ENCODE measurements around the gene SFXN5. TPM values are rescaled to one million over a fixed set of nuclear protein-coding genes. Genes with fewer than 3 reads are reported as not detected.

SFXN5 gene
- total RNA-seq, 1 donor from 2014 or later, result 7.6 TPM

GRCh38 chr2:72942293-72942692, 129.2 kb downstream of the SFXN5 start:
- H3K36me3 ChIP-seq (ENCODE audit: control insufficient read depth, insufficient read depth, low read length), result no peaks in the 10 kb centered on the region
- H3K4me3 ChIP-seq (ENCODE audit: low read depth, low read length), result no peak overlapping the region
- H3K27me3 ChIP-seq (ENCODE audit: control insufficient read depth, insufficient read depth, low read length), result no peaks in the 10 kb centered on the region
- DNase-seq (ENCODE audit: low read depth), result no peak
- TF ChIP-seq, protein P1, sequence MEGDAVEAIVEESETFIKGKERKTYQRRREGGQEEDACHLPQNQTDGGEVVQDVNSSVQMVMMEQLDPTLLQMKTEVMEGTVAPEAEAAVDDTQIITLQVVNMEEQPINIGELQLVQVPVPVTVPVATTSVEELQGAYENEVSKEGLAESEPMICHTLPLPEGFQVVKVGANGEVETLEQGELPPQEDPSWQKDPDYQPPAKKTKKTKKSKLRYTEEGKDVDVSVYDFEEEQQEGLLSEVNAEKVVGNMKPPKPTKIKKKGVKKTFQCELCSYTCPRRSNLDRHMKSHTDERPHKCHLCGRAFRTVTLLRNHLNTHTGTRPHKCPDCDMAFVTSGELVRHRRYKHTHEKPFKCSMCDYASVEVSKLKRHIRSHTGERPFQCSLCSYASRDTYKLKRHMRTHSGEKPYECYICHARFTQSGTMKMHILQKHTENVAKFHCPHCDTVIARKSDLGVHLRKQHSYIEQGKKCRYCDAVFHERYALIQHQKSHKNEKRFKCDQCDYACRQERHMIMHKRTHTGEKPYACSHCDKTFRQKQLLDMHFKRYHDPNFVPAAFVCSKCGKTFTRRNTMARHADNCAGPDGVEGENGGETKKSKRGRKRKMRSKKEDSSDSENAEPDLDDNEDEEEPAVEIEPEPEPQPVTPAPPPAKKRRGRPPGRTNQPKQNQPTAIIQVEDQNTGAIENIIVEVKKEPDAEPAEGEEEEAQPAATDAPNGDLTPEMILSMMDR (IDR thresholded peaks at IDR 0.05; ENCODE audit: insufficient read depth, low read length, poor library complexity, severe bottlenecking), result no peak

DNA sequence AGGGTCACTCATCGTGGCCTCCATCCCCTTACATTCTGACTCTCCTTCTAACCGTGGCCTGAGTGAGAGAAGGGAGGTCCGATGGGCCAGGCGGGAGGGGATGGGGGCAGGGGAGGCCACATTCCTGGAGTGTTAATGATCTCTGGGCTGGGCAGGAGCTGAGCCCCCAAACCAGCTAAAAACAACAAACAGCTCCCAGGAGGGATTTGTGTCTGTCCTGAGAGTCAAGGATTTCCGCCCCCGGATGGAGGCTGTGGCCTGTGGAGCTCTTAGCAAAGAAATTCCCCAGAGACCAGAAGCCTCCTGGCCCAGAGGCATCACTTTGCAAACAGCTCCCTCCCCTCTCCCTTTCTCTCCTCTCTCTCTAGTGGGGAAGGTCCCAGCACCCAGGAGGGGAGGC, 130.7 kb downstream of the SFXN5 start:
- TF ChIP-seq, protein P1 (IDR thresholded peaks at IDR 0.05; ENCODE audit: insufficient read depth, low read length, poor library complexity, severe bottlenecking), result no peak
- Histone ChIP-seq H3K36me3 (ENCODE audit: control insufficient read depth, insufficient read depth, low read length) (no peaks in the 10 kb centered on the region), H3K27me3 (ENCODE audit: control insufficient read depth, insufficient read depth, low read length) (no peaks in the 10 kb centered on the region), H3K4me3 (ENCODE audit: low read depth, low read length) (no peak overlapping the region)
- DNase-seq (ENCODE audit: low read depth), result no peak

DNA sequence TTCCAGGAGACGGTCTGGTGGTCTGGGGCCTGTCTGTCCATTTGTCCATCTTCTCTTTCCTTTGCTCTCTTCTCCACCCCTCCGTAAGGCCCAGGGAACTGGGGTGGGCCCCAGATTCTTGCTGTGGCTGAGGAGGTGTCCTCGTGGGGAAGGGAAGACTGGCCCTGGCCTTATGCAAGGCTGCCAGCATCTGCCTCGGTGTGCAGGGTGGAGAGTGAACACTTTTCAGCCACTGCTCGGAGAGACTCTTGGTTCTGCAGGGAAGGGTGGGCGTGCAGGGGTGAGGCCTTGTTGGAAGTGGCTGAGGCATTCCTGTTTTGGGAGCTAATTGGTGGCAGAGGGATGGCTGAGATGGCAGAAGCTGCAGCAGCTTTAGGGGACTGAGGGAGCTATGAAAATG, 131.2 kb downstream of the SFXN5 start:
- no peak overlapping the region for H3K4me3 ChIP-seq (ENCODE audit: low read depth, low read length)
- H3K27me3 ChIP-seq (ENCODE audit: control insufficient read depth, insufficient read depth, low read length), result no peaks in the 10 kb centered on the region
- TF ChIP-seq, protein P1 (IDR thresholded peaks at IDR 0.05; ENCODE audit: insufficient read depth, low read length, poor library complexity, severe bottlenecking), result no peak
- no peaks in the 10 kb centered on the region for H3K36me3 ChIP-seq (ENCODE audit: control insufficient read depth, insufficient read depth, low read length)
- no peak for DNase-seq (ENCODE audit: low read depth)

- TF ChIP-seq, protein P1 (IDR thresholded peaks at IDR 0.05; ENCODE audit: insufficient read depth, low read length, poor library complexity, severe bottlenecking), result no peak
- no peak overlapping the region for H3K4me3 ChIP-seq (ENCODE audit: low read depth, low read length)
- no peak for DNase-seq (ENCODE audit: low read depth)
- no peaks in the 10 kb centered on the region for H3K27me3 ChIP-seq (ENCODE audit: control insufficient read depth, insufficient read depth, low read length)
- H3K36me3 ChIP-seq (ENCODE audit: control insufficient read depth, insufficient read depth, low read length), result no peaks in the 10 kb centered on the region
Observed at GRCh38 chr2:72938455-72938854, 133.1 kb downstream of the SFXN5 start.

DNA sequence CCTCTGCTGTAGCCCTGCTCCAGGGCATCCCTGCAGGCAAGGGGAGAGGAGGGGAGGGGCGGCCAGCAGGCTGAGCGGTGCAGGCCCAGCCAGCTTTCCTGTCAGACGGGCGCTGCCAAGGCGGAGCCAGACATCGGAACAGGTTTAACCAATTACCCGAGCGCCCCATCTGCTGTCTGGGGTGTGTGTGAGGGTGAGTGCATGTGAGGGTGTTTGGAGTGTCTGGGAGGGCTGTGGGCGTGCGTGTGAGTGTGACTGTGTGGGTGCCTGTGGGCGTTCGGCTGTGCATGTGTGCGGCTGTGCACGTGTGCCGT, 134.2 kb downstream of the SFXN5 start:
- TF ChIP-seq, protein P1 (IDR thresholded peaks at IDR 0.05; ENCODE audit: insufficient read depth, low read length, poor library complexity, severe bottlenecking), result no peak
- no peaks in the 10 kb centered on the region for H3K36me3 ChIP-seq (ENCODE audit: control insufficient read depth, insufficient read depth, low read length)
- no peak for DNase-seq (ENCODE audit: low read depth)

GRCh38 chr2:72936660-72937355, 134.7 kb downstream of the SFXN5 start:
- no peak for DNase-seq (ENCODE audit: low read depth)
- TF ChIP-seq, protein P1 (IDR thresholded peaks at IDR 0.05; ENCODE audit: insufficient read depth, low read length, poor library complexity, severe bottlenecking), result no peak
- no peaks in the 10 kb centered on the region for H3K36me3 ChIP-seq (ENCODE audit: control insufficient read depth, insufficient read depth, low read length)
- no peak overlapping the region for H3K4me3 ChIP-seq (ENCODE audit: low read depth, low read length)
- no peaks in the 10 kb centered on the region for H3K27me3 ChIP-seq (ENCODE audit: control insufficient read depth, insufficient read depth, low read length)

More for the DNA sequence above, 134.2 kb downstream of the SFXN5 start:
- H3K4me3 ChIP-seq (ENCODE audit: low read depth, low read length), result no peak overlapping the region
- no peaks in the 10 kb centered on the region for H3K27me3 ChIP-seq (ENCODE audit: control insufficient read depth, insufficient read depth, low read length)
